ENCODE results near the gene ADPRHL1.

The ADPRHL1 gene

DNA sequence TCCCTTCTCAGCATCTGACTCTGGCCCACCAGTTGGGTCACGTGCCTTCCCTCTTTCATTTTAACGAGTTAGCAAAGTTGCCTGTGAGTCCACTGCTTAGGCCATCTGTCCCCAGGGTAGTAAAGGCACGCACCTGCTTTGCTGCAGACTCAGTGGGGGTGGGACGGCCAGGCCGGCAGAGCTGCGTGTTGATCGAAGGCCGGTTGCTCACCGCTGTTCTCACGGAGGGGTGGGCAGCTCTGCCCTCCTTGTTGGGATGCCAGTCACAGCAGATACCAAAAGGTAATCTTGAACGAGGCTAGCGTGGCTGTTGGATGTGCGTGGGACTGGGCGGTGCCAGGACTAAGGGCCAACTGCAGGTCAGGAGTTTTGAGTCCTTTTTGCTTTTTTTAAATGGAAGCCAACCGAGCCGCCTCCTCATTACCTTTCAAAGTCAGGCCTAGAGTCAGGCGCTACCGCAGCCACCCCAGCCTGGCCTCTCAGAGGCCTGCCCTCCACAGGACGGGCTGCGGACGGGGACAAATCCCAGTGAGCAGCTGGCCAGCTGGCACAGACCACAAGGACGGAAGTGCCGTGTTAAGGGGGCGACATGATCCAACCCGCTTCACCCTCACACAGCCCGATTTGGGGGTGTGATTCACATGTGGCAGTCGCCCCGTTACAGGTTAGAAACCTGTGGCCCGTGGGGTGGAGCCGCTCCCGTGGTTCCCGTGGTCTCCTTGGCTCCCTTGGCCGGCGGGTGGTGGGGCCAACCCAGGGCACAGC lies 20.6 kb downstream of the ADPRHL1 start:
- DNase-seq (ENCODE audit: low read depth in 3 of 3) = no peak

DNA sequence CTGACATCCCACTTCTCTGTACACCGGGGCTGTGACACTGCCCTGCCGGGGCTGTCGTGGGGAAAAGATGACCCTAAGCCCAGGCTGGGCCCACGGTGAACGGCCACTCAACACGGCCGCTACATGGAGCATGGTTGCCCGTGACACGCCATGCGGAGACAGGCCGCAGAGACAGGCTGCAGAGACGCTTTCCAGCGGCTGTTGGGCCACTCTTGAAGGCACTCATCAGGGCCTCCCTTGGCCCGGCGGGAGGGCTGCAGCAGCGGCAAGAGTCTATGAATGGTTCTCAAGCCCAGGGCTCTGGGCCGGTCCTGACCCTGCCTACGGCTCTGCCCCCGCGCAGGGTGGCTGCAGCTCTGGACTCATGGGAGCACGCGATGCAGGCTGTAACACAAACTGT lies 22.1 kb downstream of the ADPRHL1 start:
- DNase-seq (ENCODE audit: low read depth in 3 of 3) = no peak

DNA sequence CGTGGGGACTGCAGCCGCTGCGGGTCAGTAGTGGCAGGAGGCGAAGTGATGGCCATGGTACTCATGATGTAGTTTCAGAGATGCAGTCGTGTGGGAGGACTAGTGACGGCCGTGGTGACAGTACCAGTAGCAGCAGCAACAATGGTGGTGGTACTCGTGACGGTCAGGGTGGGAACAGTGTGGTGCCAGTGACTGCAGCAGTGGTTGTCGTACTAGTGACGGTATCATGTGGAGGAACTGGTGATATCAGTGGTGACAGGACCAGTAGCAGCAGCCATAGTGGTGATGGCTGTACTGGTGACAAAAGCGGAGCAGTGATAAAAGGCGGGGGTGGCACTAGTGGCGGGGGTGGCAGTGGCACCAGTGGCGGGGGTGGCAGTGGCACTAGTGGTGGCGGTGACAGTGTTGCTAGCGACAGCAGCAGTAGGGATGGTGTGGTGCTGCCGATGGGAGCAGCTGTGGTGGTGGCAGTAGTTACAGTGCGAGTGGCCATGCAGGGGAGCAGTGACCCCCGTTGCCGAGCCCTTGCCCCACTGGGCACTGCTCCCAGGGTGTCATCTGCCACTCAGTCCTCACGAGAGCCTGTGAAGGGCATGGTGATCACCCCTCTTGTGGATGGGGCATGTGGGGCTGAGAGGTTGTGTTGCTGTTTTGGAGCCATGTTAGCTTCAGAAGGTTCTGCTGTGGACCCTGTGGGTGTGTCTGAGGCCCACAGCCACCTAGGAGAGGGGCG lies 22.7 kb downstream of the ADPRHL1 start:
- no peak for DNase-seq (ENCODE audit: low read depth in 3 of 3)

DNA sequence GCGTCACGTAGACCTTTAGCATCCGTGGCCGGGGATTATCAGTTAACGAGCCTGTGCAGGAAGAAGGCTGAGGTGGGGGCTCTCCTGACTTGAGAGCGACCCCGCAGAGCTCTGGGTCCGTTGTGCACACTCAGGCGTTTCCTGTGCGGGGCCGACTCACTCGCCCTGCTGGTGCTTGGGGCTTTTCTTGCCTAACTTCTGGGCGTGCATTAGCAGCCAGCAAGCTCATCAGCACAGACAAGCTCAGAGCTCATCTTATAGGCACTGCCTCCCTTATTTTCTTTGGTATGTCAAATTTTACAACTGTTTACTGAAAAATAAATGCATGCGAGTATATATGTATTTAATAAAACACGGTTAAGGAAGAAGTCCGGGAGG lies 23.7 kb downstream of the ADPRHL1 start:
- DNase-seq (ENCODE audit: low read depth in 3 of 3) = no peak

DNA sequence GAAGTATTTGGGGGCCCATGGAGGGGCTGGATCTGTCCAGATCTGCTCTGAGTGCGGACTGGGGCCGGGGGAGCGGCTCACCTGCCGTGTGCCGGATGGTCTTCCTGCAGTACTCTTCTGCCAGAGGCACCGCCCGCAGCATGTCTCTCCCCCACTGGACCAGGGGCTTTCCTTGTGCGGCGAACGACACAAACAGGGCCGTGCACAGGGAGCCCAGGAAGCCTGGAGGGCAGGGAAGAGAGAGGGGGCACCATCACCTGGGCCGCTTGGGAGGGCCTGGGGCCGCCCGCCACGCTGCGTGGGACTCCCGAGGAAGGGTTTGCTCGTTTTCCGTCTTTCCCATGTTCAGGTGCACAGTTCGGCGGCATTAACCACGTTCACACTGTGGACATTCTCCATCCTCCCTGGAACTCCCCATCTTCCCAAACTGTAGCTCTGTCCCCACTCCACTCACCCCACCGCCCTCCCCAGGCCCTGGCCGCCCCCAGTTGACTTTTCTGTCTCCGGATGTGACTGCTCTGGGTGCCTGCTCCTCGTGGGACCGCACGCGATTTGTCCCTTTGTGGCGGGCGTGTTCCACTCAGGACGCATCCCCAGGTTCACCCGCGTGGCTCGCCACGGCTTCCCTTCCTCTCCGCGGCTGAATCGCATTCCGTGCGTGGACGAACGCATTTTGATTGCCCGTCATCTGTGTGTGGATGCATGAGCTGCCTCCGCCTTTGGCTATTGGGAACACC lies 24.2 kb downstream of the ADPRHL1 start:
- DNase-seq (ENCODE audit: low read depth in 3 of 3) = no peak

DNA sequence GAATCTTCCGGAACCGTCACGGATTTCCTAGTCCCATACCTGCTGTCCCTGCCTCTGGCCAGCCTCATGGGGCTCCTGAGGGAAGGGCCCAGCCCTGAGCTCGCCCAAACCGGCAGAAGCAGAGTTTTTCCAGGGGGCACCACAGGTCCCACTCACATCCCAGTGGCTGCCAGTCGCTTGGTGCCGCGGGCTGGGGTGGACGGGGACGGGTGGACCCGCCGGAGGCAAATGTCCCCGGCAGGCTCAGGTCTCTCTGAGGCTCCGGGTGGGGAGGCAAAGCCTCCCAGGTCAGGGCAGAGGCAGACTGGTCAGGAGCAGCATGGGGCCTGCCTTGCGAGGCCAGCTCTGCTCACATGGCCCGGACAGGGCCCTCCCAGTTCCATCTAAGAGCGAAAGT lies 24.8 kb downstream of the ADPRHL1 start:
- no peak for DNase-seq (ENCODE audit: low read depth in 3 of 3)

DNA sequence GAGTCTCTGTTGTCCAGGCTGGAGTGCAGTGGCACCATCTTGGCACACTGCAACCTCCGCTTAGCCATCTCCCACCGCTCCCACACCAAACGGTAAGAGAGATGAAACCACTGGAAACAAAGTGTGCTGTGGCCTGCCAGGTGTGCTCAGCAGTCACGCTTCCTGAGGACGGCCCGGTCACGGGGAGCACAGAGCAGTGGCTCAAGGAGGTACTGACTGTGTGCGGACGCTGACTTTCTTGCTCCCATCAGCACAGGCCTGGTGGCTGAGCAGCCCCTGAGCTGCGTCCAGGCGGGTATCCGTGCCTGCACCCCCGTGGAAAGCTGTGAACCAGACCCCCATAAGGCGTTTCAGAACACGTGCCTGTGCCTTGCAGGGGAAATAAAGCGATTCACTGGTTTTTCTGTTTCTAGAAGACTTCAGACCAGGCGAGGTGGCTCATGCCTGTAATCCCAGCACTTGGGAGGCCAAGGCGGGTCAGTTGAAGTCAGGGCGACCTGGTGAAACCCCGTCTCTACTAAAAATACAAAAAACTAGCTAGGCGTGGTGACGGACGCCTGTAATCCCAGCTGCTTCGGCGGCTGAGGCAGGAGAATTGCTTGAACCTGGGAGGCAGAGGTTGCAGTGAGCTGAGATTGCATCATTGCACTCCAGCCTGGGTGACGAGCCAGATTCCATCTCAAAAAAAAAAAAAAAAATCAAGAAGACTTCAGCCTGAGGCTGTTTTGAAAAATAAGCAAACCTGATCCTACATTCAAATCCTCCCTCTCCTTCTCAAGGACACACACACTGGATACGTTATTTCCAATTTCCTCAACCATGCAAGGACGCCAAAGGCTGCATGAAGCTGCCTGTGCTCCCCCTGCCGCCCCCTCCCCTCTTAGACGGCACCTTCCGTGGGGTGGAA lies 25.5 kb downstream of the ADPRHL1 start:
- no peak for DNase-seq (ENCODE audit: low read depth in 3 of 3)

DNA sequence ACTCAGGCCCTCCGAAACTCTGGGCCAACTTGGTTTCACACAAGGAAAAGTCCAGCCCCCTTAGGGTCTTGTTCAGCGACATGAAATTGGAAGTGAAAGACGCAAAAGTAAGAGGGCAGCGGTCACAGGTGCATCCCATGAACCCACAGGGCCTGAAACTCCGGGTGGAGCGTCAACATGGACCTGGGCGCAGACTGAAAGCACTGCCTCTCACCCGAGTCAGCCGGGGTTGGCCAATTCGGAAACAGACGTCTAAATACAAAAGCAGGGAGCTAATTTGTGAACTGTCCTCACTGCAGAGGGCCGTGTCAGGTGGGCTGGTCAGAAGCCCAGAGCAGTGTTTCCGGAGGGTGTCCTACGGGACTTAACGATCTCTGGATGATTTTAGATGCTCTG lies 26.7 kb downstream of the ADPRHL1 start:
- no peak for DNase-seq (ENCODE audit: low read depth in 3 of 3)

DNA sequence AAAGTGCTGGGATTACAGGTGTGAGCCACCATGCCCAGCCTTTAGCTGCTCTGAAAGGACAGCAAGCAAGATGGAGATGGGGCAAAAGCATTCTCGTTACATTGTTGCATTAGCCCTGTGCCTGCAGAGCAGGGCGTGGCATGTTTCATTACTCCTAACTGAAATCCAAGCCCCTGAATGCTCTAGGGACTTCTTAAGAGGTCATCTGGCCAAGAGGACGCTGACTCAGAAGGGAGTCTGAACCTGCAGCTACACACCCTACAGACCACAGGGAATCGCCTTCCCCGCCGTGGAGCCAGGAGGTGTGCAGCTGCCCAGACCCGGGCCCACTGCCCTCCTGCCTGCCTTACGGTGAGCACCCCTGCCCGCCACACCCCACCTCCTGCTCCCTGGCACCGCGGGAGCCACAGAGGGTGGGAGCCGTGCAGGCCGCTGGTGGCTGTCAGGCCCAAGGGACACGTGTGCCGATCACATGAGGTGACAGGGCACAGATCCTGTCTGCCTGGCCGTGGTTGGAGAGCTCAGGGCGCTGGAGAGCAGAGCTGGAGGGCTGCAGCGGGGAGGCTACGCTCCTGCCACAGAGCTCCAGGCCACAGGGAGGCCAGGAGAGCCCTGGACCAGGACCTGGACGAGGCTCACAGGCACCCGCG lies 27.2 kb downstream of the ADPRHL1 start:
- no peak for DNase-seq (ENCODE audit: low read depth in 3 of 3)

DNA sequence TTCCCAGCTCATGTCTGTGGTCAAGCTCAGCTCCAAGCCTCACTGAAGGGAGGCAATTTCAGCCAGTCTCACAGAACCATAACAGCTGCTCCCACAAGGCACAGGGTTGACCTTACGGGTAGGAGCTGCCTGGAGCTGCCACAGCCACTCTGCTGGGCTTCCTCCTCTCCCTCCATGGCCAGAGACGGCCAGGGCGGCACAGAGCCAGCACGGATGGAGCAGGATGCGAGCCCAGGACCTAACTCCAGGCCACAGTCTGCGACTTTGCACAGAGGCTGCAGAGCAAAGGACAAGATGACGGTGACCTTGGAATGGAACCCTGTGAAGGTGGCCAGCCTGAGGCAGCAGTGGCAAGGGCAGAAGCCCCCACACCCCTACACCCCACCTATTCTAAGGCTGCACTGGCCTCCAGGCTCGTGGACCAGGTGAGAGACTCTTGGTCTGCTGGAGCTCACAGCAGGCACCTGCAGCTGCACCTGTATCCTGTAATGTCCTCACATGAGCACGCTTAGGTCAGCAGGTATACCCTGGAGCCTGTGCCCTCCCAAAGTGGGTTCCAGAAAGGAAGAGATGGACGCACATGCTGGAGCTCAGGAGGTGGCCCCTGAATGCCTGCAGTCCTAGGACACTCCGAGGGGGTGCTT lies 29.6 kb downstream of the ADPRHL1 start:
- no peak for DNase-seq (ENCODE audit: low read depth in 3 of 3)

DNA sequence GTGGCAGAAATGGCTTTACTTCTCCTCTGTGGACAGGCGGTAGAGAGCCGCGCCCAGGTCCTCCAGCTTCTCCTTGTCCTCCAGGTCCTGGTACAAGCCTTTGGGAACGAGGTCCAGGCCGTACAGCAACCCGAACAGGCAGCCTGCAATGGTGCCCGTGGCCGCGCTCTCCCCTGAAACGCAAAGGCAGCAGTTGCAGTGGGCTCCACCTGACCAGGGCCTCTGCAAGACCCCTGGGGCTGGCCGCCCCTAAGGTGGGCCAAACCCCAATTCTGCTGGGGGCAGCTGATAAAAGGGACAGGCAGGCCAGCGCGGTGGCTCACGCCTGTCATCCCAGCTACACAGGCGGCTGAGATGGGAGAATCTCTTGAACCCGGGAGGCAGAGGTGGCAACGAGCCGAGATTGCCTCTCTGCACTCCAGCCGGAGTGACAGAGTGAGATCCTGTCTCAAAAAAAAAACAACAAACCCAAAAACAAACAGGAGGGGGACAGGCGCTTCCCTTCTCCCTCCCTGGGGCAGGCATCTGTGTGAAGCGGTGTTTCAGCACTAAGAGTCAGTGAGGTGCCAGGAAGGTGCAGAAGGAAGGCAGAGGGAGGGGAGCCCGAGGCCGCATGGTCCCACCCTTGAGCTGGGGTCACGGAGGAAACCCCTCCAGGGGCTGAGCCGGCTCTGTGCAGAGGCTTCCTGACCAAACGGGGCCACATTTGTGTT lies 30.3 kb downstream of the ADPRHL1 start:
- DNase-seq (ENCODE audit: low read depth in 3 of 3) = no peak

DNA sequence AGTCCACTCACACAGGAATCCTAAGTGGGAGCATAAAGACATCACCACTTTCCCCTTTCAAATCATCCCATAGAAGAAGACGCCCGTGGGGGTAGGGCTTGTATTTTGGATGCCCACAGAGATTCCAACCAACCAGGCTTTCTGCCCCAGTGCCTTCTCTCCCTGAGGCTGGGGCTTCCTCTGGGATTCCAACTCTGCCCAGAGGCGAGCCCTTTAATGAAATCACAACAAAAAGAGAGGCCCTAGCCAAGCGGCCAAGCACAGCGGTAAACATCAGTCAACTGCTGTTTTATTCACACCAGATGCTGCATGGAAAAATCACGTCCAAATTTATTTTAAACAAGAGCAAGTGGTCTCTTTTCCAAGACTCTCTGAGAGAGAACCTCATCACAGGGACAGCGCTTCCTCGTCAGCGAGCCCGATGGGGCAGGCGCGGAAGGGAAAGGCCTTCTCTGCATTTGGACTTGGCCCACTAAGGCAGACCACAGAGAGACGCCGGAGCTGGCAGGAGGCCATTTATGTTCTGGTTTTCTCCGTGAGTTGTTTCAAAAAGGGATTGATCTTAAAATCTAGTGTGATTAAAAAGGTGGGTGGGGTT lies 31.5 kb downstream of the ADPRHL1 start:
- no peak for DNase-seq (ENCODE audit: low read depth in 3 of 3)

DNA sequence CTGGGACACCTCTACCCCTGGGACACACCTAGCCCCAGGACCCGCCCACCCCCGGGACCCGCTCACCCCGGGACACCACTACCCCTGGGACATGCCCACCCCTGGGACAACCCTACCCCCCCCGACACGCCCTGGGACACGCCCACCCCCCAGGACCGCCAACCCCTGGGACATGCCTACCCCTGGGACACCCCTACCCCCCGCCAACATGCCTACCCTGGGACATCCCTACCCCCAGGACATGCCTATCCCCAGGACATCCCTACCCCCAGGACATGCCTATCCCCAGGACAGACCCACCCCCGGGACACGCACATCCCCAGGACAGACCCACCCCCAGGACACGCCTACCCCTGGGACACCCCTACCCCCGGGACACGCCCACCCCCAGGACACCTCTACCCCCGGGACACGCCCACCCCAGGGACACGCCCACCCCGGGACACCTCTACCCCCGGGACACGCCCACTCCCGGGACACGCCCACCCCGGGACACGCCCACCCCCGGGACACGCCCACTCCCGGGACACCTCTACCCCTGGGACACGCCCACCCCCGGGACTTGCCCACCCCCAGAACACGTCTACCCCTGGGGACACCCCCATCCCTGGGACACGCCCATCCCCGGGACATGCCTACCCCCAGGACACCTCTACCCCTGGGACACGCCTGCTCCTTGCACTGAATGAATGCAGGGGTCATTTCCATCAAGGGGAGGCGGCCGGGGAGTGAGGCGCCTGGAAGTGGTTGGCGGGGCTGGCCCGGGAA lies 32.3 kb downstream of the ADPRHL1 start:
- DNase-seq (ENCODE audit: low read depth in 3 of 3) = no peak

DNA sequence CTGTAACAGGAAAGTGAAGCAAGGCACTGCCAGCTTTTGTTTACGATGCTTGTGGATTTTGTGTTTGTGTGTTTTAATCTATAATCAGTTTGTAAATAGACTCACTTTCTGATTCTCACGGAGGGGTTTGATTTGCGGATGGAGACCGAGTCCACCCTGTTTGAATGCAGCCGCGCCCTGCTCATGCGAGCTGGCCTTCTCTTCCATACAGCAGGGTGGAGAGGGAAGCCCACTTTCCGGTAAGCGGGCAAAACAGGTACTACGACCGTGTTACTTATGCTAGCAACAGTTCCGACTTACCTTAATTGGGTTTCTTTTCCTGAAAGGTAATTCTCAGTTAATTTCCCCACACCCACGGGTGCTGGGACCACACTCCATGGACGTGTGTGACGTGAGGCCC lies 33.1 kb downstream of the ADPRHL1 start:
- no peak for DNase-seq (ENCODE audit: low read depth in 3 of 3)

DNA sequence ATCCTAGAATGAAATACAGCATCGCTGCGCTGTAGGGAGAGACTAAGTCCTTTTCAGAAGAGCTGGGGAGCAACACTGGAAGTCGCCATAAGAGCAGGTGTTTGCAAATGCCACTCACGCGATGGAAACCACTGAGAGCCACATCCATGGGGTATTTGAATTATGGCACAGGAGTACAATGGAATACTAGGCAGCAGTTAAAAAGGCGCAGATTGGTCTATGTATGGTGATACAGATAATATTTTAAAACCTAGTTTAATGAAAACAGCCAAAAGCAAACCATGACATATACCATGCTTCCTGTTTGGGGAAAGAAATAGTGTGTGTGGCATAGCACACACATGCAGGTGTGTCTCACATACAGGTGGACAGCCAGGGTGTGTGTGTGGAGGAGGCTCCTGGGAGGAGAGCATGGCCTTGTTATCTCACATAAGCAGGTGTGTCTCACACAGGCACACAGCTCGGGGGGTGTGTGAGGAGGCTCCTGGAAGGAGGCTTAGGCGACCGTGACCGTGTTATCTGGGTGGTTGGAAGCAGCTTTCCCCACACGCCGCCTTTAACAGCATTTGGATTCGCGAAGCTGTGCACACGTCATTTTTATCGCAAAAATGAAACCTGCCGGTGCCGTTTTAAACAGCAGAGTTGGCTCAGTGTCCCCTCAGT lies 33.6 kb downstream of the ADPRHL1 start:
- no peak for DNase-seq (ENCODE audit: low read depth in 3 of 3)

DNA sequence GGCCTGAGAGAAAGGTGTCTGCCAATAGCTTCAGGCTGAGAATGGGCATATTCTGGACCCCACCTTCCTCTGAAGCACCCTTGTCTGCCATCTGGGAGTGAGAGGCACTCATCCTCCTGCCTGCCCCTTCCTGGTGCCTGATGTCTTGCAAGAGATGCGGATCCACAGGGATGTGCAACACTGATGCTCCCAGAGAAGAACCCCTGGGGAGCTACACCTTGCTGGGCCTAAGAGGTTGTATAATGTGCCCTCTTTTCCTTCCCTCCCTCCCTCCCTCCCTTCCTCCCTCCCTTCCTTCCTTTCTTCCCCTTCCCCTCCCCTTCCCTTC lies 34.6 kb downstream of the ADPRHL1 start:
- no peak for DNase-seq (ENCODE audit: low read depth in 3 of 3)

DNA sequence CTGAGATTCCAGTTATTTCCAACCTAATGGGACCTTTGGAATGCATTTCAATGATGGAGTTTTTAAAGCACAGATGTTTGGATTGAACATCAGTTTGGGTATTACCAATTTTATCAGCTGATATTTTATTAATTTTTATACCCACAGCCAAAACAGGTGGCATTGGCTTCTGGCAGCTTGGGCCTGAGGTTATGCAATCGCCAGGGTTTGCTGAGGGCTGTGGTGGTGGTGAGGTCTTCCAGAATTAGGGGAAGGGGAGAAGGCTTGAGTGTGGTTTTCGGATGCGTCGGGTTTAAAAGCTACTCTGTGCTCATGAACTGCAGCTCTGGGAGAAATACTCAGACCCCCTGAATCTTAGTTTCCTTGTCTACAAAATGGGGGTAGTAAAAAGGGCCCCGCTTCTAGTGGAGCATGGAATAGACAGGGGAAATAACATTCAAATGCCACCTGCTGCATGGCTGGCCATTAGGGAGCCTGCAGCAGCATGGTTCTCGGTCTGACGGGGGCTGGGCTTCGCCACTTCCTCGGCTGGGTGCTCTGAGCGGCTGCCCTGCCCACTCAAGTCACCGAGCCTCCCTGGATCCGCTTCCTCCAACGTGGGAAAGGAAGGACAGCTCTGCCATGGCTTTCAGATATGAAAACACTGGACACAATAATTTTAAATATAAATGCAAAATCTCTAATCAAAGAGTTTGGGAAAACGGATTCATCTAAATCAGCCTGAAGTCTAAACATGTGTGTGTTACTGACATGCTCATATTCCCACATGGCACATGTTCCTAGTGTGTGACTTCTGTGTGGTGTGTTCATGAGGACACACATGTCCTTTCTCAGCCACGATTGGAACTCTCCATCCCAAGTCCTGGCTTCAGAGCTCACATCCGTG lies 35.2 kb downstream of the ADPRHL1 start:
- DNase-seq (ENCODE audit: low read depth in 3 of 3) = no peak
